Natural killer cell treated with Interleukin-12 subunit alpha and Interleukin-12 subunit beta and Interleukin-15 and Interleukin-18, amount 100 ng/mL, for 72 hours (primary cell): ENCODE measurements around the gene TRMT1. TPM values are rescaled to one million over a fixed set of nuclear protein-coding genes. Genes with fewer than 3 reads are reported as not detected.

ENCODE experiments used
- ATAC-seq, 2 donors: fragments of 150-1000 bp; cut with Tn5 transposase in 1 of 2; sonication (Bioruptor Pico), chemical (Tn5 transposase) in 1 of 2; 2 replicates each; pipeline ENCODE4 v1.10.0; 2021
- DNase-seq: peaks from one replicate; pipeline ENCODE4 v3.0.0; 2022; ENCODE audit warnings: low spot score
- H3K27ac Mint-ChIP-seq, 2 donors: 1 replicate in 1 of 2; 2 replicates in 1 of 2; pipeline ENCODE4 v1.8.0; 2022; ENCODE audit warnings: mixed read lengths in 2 of 2, mild to moderate bottlenecking in 1 of 2, moderate library complexity in 1 of 2
- H3K27me3 Mint-ChIP-seq, 2 donors: 1 replicate in 1 of 2; 2 replicates in 1 of 2; pipeline ENCODE4 v1.8.0; 2022; ENCODE audit warnings: mixed read lengths in 2 of 2
- H3K36me3 Mint-ChIP-seq: one replicate; pipeline ENCODE4 v1.8.0; 2022; ENCODE audit warnings: mixed read lengths
- H3K4me1 Mint-ChIP-seq, 2 donors: 1 replicate in 1 of 2; 2 replicates in 1 of 2; pipeline ENCODE4 v1.8.0; 2022; ENCODE audit warnings: low read depth in 2 of 2, mixed read lengths in 2 of 2, mild to moderate bottlenecking in 1 of 2
- H3K4me3 Mint-ChIP-seq: one replicate; pipeline ENCODE4 v1.8.0; 2022; ENCODE audit warnings: mixed read lengths
- H3K9me3 Mint-ChIP-seq: 2 replicates; pipeline ENCODE4 v1.8.0; 2022; ENCODE audit warnings: mixed read lengths
- total RNA-seq, 2 donors: library from RNA; stranded (reverse); gene quantifications; one replicate each; pipeline ENCODE4 v1.2.3, GENCODE V29; 2022

The TRMT1 gene
- total RNA-seq, 2 donors from 2014 or later, result 54.6 to 120 TPM

- H3K36me3 Mint-ChIP-seq, result no peaks in the 10 kb centered on the region
- H3K4me3 Mint-ChIP-seq, result peak overlapping the region; percentile 81
- peak; percentile 49 for DNase-seq
- ATAC-seq, result no peak
- H3K27ac Mint-ChIP-seq, result peak overlapping the region; percentile 79 to 90
- peaks cover 52 to 57% of the 10 kb centered on the region in 2 donors for H3K4me1 Mint-ChIP-seq
- no peaks in the 10 kb centered on the region for H3K27me3 Mint-ChIP-seq
- H3K9me3 Mint-ChIP-seq, result no peaks in the 10 kb centered on the region
Measured at GRCh38 chr19:13122980-13123957, 6.7 kb upstream of the TRMT1 start.

GRCh38 chr19:13122275-13122878 is 5.8 kb upstream of the TRMT1 start:
- H3K36me3 Mint-ChIP-seq, result no peaks in the 10 kb centered on the region
- DNase-seq (peak; percentile 90), ATAC-seq (peak; percentile 78 to 85)
- no peaks in the 10 kb centered on the region for H3K9me3 Mint-ChIP-seq
- H3K27me3 Mint-ChIP-seq, result no peaks in the 10 kb centered on the region
- peaks cover 51 to 54% of the 10 kb centered on the region in 2 donors for H3K4me1 Mint-ChIP-seq
- H3K27ac Mint-ChIP-seq, result peak overlapping the region; percentile 79 to 90
- peak overlapping the region; percentile 81 for H3K4me3 Mint-ChIP-seq

GRCh38 chr19:13121551-13122274 is 5.2 kb upstream of the TRMT1 start:
- DNase-seq (peak; percentile 83), ATAC-seq (peak; percentile 64 to 72)
- Mint-ChIP-seq H3K9me3 (no peaks in the 10 kb centered on the region), H3K4me1 (peaks cover 55 to 58% of the 10 kb centered on the region in 2 donors), H3K27ac (peak overlapping the region; percentile 79 to 90), H3K4me3 (peak overlapping the region; percentile 81), H3K36me3 (no peaks in the 10 kb centered on the region), H3K27me3 (no peaks in the 10 kb centered on the region)

GRCh38 chr19:13120817-13121216 is 4.3 kb upstream of the TRMT1 start:
- Mint-ChIP-seq H3K9me3 (no peaks in the 10 kb centered on the region), H3K27ac (peak overlapping the region; percentile 79 to 90), H3K27me3 (no peaks in the 10 kb centered on the region), H3K36me3 (no peaks in the 10 kb centered on the region), H3K4me3 (peak overlapping the region; percentile 81), H3K4me1 (peaks cover 61 to 64% of the 10 kb centered on the region in 2 donors)
- DNase-seq, result no peak
- ATAC-seq, result no peak

- H3K9me3 Mint-ChIP-seq, result no peaks in the 10 kb centered on the region
- H3K27me3 Mint-ChIP-seq, result no peaks in the 10 kb centered on the region
- no peaks in the 10 kb centered on the region for H3K36me3 Mint-ChIP-seq
- H3K4me3 Mint-ChIP-seq, result peak overlapping the region; percentile 82
- peaks cover 66 to 68% of the 10 kb centered on the region in 2 donors for H3K4me1 Mint-ChIP-seq
- H3K27ac Mint-ChIP-seq, result peak overlapping the region; percentile 79 to 90
- ATAC-seq (no peak), DNase-seq (no peak)
Measured at GRCh38 chr19:13120031-13120430, 3.5 kb upstream of the TRMT1 start.

- Mint-ChIP-seq H3K9me3 (no peaks in the 10 kb centered on the region), H3K4me1 (peaks cover 66 to 67% of the 10 kb centered on the region in 2 donors), H3K4me3 (peak overlapping the region; percentile 82), H3K36me3 (no peaks in the 10 kb centered on the region), H3K27ac (peak overlapping the region; percentile 70 to 85), H3K27me3 (no peaks in the 10 kb centered on the region)
- ATAC-seq, result no peak
- no peak for DNase-seq
Measured at GRCh38 chr19:13119627-13120026, 3.1 kb upstream of the TRMT1 start.

- peaks cover 60 to 63% of the 10 kb centered on the region in 2 donors for H3K4me1 Mint-ChIP-seq
- ATAC-seq (peak in 1 of 2 donors; percentile 0), DNase-seq (peak; percentile 84)
- peak overlapping the region; percentile 70 to 85 for H3K27ac Mint-ChIP-seq
- no peaks in the 10 kb centered on the region for H3K36me3 Mint-ChIP-seq
- no peaks in the 10 kb centered on the region for H3K27me3 Mint-ChIP-seq
- peak overlapping the region; percentile 82 for H3K4me3 Mint-ChIP-seq
- no peaks in the 10 kb centered on the region for H3K9me3 Mint-ChIP-seq
Measured at GRCh38 chr19:13118424-13119193, 2.1 kb upstream of the TRMT1 start.

GRCh38 chr19:13117772-13118423 is 1.4 kb upstream of the TRMT1 start, which contains the start of gene NACC1:
NACC1 (plus strand) TSS chr19:13118264; CDS start chr19:13135208, 16,944 bp downstream.
- peaks cover 53 to 56% of the 10 kb centered on the region in 2 donors for H3K4me1 Mint-ChIP-seq
- peak; percentile 86 to 89 for ATAC-seq

GRCh38 chr19:13117176-13117771 is 734 bp upstream of the TRMT1 start:
- Mint-ChIP-seq H3K4me1 (peaks cover 47 to 50% of the 10 kb centered on the region in 2 donors), H3K36me3 (no peaks in the 10 kb centered on the region), H3K9me3 (no peaks in the 10 kb centered on the region), H3K4me3 (peak overlapping the region; percentile 95), H3K27me3 (no peaks in the 10 kb centered on the region), H3K27ac (peak overlapping the region; percentile 87 to 92)
- ATAC-seq (no peak), DNase-seq (no peak)

More at GRCh38 chr19:13117772-13118423, 1.4 kb upstream of the TRMT1 start, which contains the start of gene NACC1:
- Mint-ChIP-seq H3K27me3 (no peaks in the 10 kb centered on the region), H3K36me3 (no peaks in the 10 kb centered on the region), H3K4me3 (peak within 1 kb of the TSS; percentile 95), H3K9me3 (no peaks in the 10 kb centered on the region), H3K27ac (peak within 1 kb of the TSS; percentile 87 to 92)
- DNase-seq, result peak; percentile 94

- peaks cover 33 to 37% of the 10 kb centered on the region in 2 donors for H3K4me1 Mint-ChIP-seq
Measured at GRCh38 chr19:13115936-13116281, 631 bp downstream of the TRMT1 start.

GRCh38 chr19:13112555-13112954 is 4.0 kb downstream of the TRMT1 start:
- no peaks in the 10 kb centered on the region for H3K27me3 Mint-ChIP-seq
- H3K4me3 Mint-ChIP-seq, result no peak overlapping the region
- DNase-seq, result no peak
- no peaks in the 10 kb centered on the region for H3K9me3 Mint-ChIP-seq
- H3K27ac Mint-ChIP-seq, result no peak overlapping the region
- H3K4me1 Mint-ChIP-seq, result peaks cover 14 to 16% of the 10 kb centered on the region in 2 donors
- ATAC-seq, result no peak
- no peaks in the 10 kb centered on the region for H3K36me3 Mint-ChIP-seq

More at GRCh38 chr19:13115936-13116281, 631 bp downstream of the TRMT1 start:
- no peaks in the 10 kb centered on the region for H3K9me3 Mint-ChIP-seq
- no peaks in the 10 kb centered on the region for H3K27me3 Mint-ChIP-seq
- H3K36me3 Mint-ChIP-seq, result no peaks in the 10 kb centered on the region
- DNase-seq, result no peak
- H3K4me3 Mint-ChIP-seq, result peak overlapping the region; percentile 95
- ATAC-seq, result no peak
- peak overlapping the region; percentile 87 to 92 for H3K27ac Mint-ChIP-seq

- no peak for ATAC-seq
- H3K36me3 Mint-ChIP-seq, result no peaks in the 10 kb centered on the region
Measured at GRCh38 chr19:13110099-13110610, 6.4 kb downstream of the TRMT1 start.

More at GRCh38 chr19:13110099-13110610, 6.4 kb downstream of the TRMT1 start:
- no peaks in the 10 kb centered on the region for H3K27me3 Mint-ChIP-seq
- H3K4me3 Mint-ChIP-seq, result no peak overlapping the region
- H3K9me3 Mint-ChIP-seq, result no peaks in the 10 kb centered on the region
- H3K4me1 Mint-ChIP-seq, result no peaks in the 10 kb centered on the region
- DNase-seq, result peak; percentile 59
- H3K27ac Mint-ChIP-seq, result no peak overlapping the region
